Transverse colon (tissue), 3 donors: ENCODE results near the gene THADA.

Experiments used
- CTCF ChIP-seq, 5 experiments: fragments of 200-600 bp in 3 of 5; fragments of 450-650 bp in 2 of 5; sonication (generic) in 3 of 5; IDR thresholded peaks; 1 replicate in 2 of 5; 2 replicates in 3 of 5; pipeline ENCODE4 v1.5.1; 2016 to 2017; ENCODE audit warnings: antibody characterized with exemption in 5 of 5, inconsistent platforms in 3 of 5, mild to moderate bottlenecking in 2 of 5, moderate library complexity in 1 of 5
- EP300 ChIP-seq: sonication (generic); formaldehyde crosslinking; IDR thresholded peaks from one replicate; pipeline ENCODE4 v1.6.1; 2017; ENCODE audit warnings: antibody characterized with exemption, low read depth

DNA sequence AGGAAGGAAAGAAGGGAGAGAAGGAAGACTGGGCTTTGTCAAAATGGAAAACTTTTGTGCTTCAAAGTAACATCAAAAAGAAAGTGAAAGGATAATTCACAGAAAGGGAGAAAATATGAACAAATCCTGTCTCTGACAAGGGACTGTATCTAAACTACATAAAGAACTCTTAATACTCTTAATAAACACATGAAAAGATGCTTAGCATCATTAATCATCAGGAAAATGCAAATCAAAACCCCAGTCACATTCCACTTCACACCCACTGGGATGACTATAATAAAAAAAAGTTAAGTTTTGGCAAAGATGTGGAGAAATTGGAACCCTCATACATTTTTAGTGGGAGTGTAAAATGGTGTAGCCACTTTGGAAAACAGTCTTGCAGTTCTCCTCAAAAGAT, 357.7 kb downstream of the THADA start:
- TF ChIP-seq CTCF (IDR thresholded peaks at IDR 0.05) = no peak
- no peak for TF ChIP-seq EP300
